MCF 10A (cell line): ENCODE measurements around the gene EPHA4. TPM values are rescaled to one million over a fixed set of nuclear protein-coding genes. Genes with fewer than 3 reads are reported as not detected.

Source experiments
- BruUV-seq: library from RNA; stranded (reverse); fragments of 400-500 nt; replicated peaks from 2 replicates; lab custom pipeline; 2021; lab: Mats Ljungman, UMichigan
- CTCF ChIA-PET: fragments of 300-600 bp; sonication (Branson Sonifier 250); formaldehyde crosslinking; extraction: SDS; loops from one replicate; lab custom pipeline; 2021; ENCODE audit warnings: antibody characterized with exemption, inconsistent platforms; lab: Yijun Ruan, JAX
- POLR2A ChIA-PET: fragments of 300-600, 350-650 bp; sonication (Branson Sonifier 250); formaldehyde crosslinking; extraction: SDS; loops from one replicate; lab custom pipeline; 2020; ENCODE audit warnings: antibody characterized with exemption, inconsistent platforms; lab: Yijun Ruan, JAX
- DNase-seq: peaks from one replicate; pipeline ENCODE4 v3.0.0-alpha.2; 2018; ENCODE audit not compliant: unreplicated experiment
- H3K27ac Mint-ChIP-seq: one replicate; pipeline ENCODE4 v1.8.0; 2022; ENCODE audit warnings: mild to moderate bottlenecking, low read depth, mixed read lengths; ENCODE audit not compliant: unreplicated experiment
- H3K27me3 Mint-ChIP-seq: one replicate; pipeline ENCODE4 v1.8.0; 2022; ENCODE audit warnings: mixed read lengths; ENCODE audit not compliant: insufficient read depth, unreplicated experiment
- H3K36me3 Mint-ChIP-seq: one replicate; pipeline ENCODE4 v1.8.0; 2022; ENCODE audit warnings: mild to moderate bottlenecking, moderate library complexity, mixed read lengths; ENCODE audit not compliant: insufficient read depth, unreplicated experiment
- H3K4me1 Mint-ChIP-seq: one replicate; pipeline ENCODE4 v1.8.0; 2022; ENCODE audit warnings: mixed read lengths; ENCODE audit not compliant: insufficient read depth, unreplicated experiment
- H3K4me3 Mint-ChIP-seq: one replicate; pipeline ENCODE4 v1.8.0; 2022; ENCODE audit warnings: mild to moderate bottlenecking, moderate library complexity, mixed read lengths; ENCODE audit not compliant: unreplicated experiment
- H3K9me3 Mint-ChIP-seq: one replicate; pipeline ENCODE4 v1.8.0; 2022; ENCODE audit warnings: mixed read lengths; ENCODE audit not compliant: unreplicated experiment
- CTCF ChIP-seq: fragments of 200-600 bp; IDR thresholded peaks from one replicate; pipeline ENCODE4 v1.8.0; 2022; ENCODE audit warnings: antibody characterized with exemption, mild to moderate bottlenecking; ENCODE audit not compliant: unreplicated experiment
- intact Hi-C: fragments of 100-400 bp; cut with micrococcal nuclease; formaldehyde crosslinking; loops from 2 replicates; pipeline ENCODE4 v1.14.1; 2022
- total RNA-seq: library from RNA; stranded (reverse); gene quantifications from 2 replicates; pipeline ENCODE4 v1.2.3, GENCODE V29; 2022

EPHA4 gene
- total RNA-seq, 1 experiment from 2014 or later: 2.0 TPM

- Mint-ChIP-seq H3K9me3 (no peaks in the 10 kb centered on the region), H3K4me1 (no peaks in the 10 kb centered on the region), H3K27me3 (no peaks in the 10 kb centered on the region), H3K27ac (no peak overlapping the region), H3K4me3 (no peak overlapping the region), H3K36me3 (no peaks in the 10 kb centered on the region)
- ChIA-PET POLR2A (interaction anchor here (0.6 kb wide), 1 partner anchor 10 kb away, joined by 3 read pairs; no protein-coding TSS in a partner anchor), CTCF (no interaction called here)
- TF ChIP-seq CTCF: no peak
- no TSS peak for BruUV-seq
- DNase-seq: no peak
- intact Hi-C loops: no loop called here
Measured at GRCh38 chr2:221551864-221552263, 20.2 kb downstream of the EPHA4 start.

DNA sequence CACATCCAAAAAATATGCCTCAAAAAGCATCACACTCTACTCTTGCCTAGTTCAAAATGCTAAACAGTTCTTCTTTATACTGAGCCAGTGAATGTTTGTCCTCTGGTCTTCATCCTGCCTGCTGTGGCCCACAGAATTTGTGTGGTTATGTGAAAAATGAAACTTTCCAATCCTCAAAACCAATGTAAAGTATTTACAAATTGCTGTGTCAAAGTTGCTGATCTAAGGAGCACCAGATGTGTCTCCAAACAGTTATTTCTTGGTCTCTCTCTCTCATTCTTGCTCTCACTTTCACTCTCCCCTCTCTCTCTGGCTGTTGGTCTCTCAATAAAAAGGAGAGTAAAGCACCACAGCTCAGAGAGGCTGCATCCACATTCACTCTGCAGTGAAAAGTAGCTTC lies 23.0 kb downstream of the EPHA4 start:
- DNase-seq: no peak
- no TSS peak for BruUV-seq
- Mint-ChIP-seq H3K9me3 (no peaks in the 10 kb centered on the region), H3K27me3 (no peaks in the 10 kb centered on the region), H3K27ac (no peak overlapping the region), H3K4me3 (no peak overlapping the region), H3K36me3 (no peaks in the 10 kb centered on the region), H3K4me1 (no peaks in the 10 kb centered on the region)
- no peak for TF ChIP-seq CTCF
- intact Hi-C loops: no loop called here
- CTCF ChIA-PET: interaction anchor here (0.6 kb wide), 1 partner anchor 958 kb away, joined by 3 read pairs; no protein-coding TSS in a partner anchor
- POLR2A ChIA-PET: no interaction called here

GRCh38 chr2:221546505-221547225 lies 25.4 kb downstream of the EPHA4 start:
- Mint-ChIP-seq H3K27me3 (no peaks in the 10 kb centered on the region), H3K27ac (no peak overlapping the region), H3K9me3 (no peaks in the 10 kb centered on the region), H3K4me1 (no peaks in the 10 kb centered on the region), H3K36me3 (no peaks in the 10 kb centered on the region), H3K4me3 (no peak overlapping the region)
- DNase-seq: peak; percentile 34
- intact Hi-C loops: no loop called here
- TF ChIP-seq CTCF: no peak
- ChIA-PET CTCF (interaction anchor here (0.5 to 0.7 kb wide), 3 partner anchors 118 to 1178 kb away, joined by 3 read pairs; no protein-coding TSS in a partner anchor), POLR2A (interaction anchor here (0.6 to 1.4 kb wide), 4 partner anchors 12 to 107 kb away, joined by 3 to 4 read pairs (median 3); no protein-coding TSS in a partner anchor)
- BruUV-seq: no TSS peak

- no peak for DNase-seq
- H3K9me3 Mint-ChIP-seq: no peaks in the 10 kb centered on the region
- CTCF ChIA-PET: no interaction called here
- POLR2A ChIA-PET: interaction anchor here (0.7 to 1.8 kb wide), 3 partner anchors 8 to 405 kb away, joined by 3 to 4 read pairs (median 3); no protein-coding TSS in a partner anchor
- no peaks in the 10 kb centered on the region for H3K27me3 Mint-ChIP-seq
- no TSS peak for BruUV-seq
- intact Hi-C loops: no loop called here
- no peaks in the 10 kb centered on the region for H3K36me3 Mint-ChIP-seq
- peaks cover 7% of the 10 kb centered on the region for H3K4me1 Mint-ChIP-seq
- H3K4me3 Mint-ChIP-seq: no peak overlapping the region
- H3K27ac Mint-ChIP-seq: no peak overlapping the region
- no peak for TF ChIP-seq CTCF
Measured at GRCh38 chr2:221541131-221541735, 30.9 kb downstream of the EPHA4 start.
